Measurements from ENCODE around the gene ACYP2. TPM values are rescaled to one million over a fixed set of nuclear protein-coding genes. Genes with fewer than 3 reads are reported as not detected.
"Not testable (repeated sequence)": the region's sequence is repeated elsewhere in the genome, so short reads cannot be mapped to it uniquely, and the experiment has no call there.

ACYP2 gene
- total RNA-seq: 10 to 100 TPM; 12.8 to 40.5 (median 16.9) TPM

GRCh38 chr2:54115284-54116137 lies at the start of gene ACYP2:
TSS of gene ACYP2 (plus strand) at chr2:54115615.
- no peak for TF ChIP-seq EP300 (IDR thresholded peaks at IDR 0.05)
- TF ChIP-seq, protein P1, sequence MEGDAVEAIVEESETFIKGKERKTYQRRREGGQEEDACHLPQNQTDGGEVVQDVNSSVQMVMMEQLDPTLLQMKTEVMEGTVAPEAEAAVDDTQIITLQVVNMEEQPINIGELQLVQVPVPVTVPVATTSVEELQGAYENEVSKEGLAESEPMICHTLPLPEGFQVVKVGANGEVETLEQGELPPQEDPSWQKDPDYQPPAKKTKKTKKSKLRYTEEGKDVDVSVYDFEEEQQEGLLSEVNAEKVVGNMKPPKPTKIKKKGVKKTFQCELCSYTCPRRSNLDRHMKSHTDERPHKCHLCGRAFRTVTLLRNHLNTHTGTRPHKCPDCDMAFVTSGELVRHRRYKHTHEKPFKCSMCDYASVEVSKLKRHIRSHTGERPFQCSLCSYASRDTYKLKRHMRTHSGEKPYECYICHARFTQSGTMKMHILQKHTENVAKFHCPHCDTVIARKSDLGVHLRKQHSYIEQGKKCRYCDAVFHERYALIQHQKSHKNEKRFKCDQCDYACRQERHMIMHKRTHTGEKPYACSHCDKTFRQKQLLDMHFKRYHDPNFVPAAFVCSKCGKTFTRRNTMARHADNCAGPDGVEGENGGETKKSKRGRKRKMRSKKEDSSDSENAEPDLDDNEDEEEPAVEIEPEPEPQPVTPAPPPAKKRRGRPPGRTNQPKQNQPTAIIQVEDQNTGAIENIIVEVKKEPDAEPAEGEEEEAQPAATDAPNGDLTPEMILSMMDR (IDR thresholded peaks at IDR 0.05): peak in 2 of 4 experiments; percentile 4 to 27
- TF ChIP-seq POLR2A (IDR thresholded peaks at IDR 0.05): peak; percentile 47 to 56
- peak; percentile 86 for TF ChIP-seq POLR2AphosphoS5 (IDR thresholded peaks at IDR 0.05)
- no peaks in the 10 kb centered on the region for H3K27me3 ChIP-seq
- peak within 1 kb of the TSS; percentile 96 to 100 (median 98) for H3K27ac ChIP-seq
- H3K4me1 ChIP-seq: peaks cover 0 to 9% (median 0%) of the 10 kb centered on the region in 3 donors
- peak; percentile 98 for ATAC-seq
- no peaks in the 10 kb centered on the region for H3K9me3 ChIP-seq
- no peaks in the 10 kb centered on the region for H3K36me3 ChIP-seq
- 1 to 2% methylated on average over 6 to 7 of the region's 57 CpGs for WGBS, 2 donors (ENCODE audit: low coverage in 1 of 2)
- H3K4me3 ChIP-seq: peak within 1 kb of the TSS; percentile 73 to 90

GRCh38 chr2:54065891-54066290 lies 49.5 kb upstream of the ACYP2 start:
- H3K4me1 ChIP-seq: peaks cover 0 to 11% (median 0%) of the 10 kb centered on the region in 3 donors
- H3K4me3 ChIP-seq: no peak overlapping the region
- 88% methylated on average over 5 to 6 of the region's 6 CpGs for WGBS, 2 donors (ENCODE audit: low coverage in 1 of 2)
- H3K36me3 ChIP-seq: no peaks in the 10 kb centered on the region
- H3K9me3 ChIP-seq: no peaks in the 10 kb centered on the region
- no peaks in the 10 kb centered on the region for H3K27me3 ChIP-seq
- no peak for ATAC-seq
- H3K27ac ChIP-seq: no peak overlapping the region
- TF ChIP-seq POLR2AphosphoS5 (IDR thresholded peaks at IDR 0.05) (no peak), POLR2A (IDR thresholded peaks at IDR 0.05) (no peak), EP300 (IDR thresholded peaks at IDR 0.05) (no peak)
- TF ChIP-seq, protein P1 (IDR thresholded peaks at IDR 0.05): no peak

DNA sequence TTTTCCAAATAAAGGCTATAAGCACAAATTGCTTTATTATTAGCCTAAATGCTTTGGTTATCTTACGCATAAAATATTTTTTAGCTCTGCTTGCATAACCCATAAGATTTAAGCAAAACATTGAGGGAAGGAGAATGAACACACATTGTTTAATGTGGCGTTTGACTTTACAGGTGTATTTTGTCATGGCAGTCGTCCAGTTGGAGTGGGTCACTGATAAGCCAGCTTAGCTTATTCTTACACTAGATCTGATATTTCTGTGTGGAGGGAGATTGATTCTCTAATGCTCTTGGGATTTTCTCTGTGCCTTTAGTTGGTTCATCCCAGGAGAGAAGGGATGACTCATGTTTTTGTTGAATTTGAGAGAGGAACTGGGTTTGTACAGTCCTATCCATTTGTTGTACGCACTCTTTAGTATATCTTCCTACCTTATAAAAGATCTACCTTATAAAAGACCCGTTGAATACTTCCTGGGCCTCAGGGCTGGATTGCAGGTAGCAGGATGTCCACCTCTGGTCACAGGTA lies 47.5 kb upstream of the ACYP2 start:
- H3K27me3 ChIP-seq: no peaks in the 10 kb centered on the region
- H3K4me3 ChIP-seq: no peak overlapping the region
- 47 to 59% methylated on average over 4 to 5 of the region's 5 CpGs for WGBS, 2 donors (ENCODE audit: low coverage in 1 of 2)
- H3K27ac ChIP-seq: no peak overlapping the region
- no peaks in the 10 kb centered on the region for H3K9me3 ChIP-seq
- H3K4me1 ChIP-seq: peaks cover 0 to 11% (median 0%) of the 10 kb centered on the region in 3 donors
- TF ChIP-seq EP300 (IDR thresholded peaks at IDR 0.05): no peak
- no peak for TF ChIP-seq POLR2AphosphoS5 (IDR thresholded peaks at IDR 0.05)
- TF ChIP-seq, protein P1 (IDR thresholded peaks at IDR 0.05): no peak
- no peak for TF ChIP-seq POLR2A (IDR thresholded peaks at IDR 0.05)
- ATAC-seq: no peak
- no peaks in the 10 kb centered on the region for H3K36me3 ChIP-seq

GRCh38 chr2:54072483-54072882 lies 42.9 kb upstream of the ACYP2 start:
- 65 to 67% methylated on average over 1 to 2 of the region's 2 CpGs for WGBS, 2 donors (ENCODE audit: low coverage in 1 of 2)

DNA sequence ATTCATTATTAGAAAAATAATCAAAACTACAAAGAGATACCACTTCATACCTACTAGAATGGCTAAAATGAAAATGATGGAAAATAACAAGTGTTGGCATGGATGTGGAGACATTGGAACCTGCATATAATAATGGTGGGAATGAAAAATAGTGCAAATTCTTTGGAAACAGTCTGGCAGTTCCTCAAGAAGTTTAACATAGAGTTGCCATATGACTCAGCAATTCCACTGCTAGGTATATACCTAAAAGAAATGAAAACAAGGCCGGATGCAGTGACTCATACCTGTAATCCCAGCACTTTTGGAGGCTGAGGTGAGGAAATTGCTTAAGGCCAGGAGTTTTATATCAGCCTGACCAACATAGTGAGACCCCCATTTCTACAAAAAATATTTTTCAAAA lies 41.6 kb upstream of the ACYP2 start:
- ATAC-seq: no peak
- TF ChIP-seq, protein P1 (IDR thresholded peaks at IDR 0.05): no peak
- no peak for TF ChIP-seq EP300 (IDR thresholded peaks at IDR 0.05)
- no peak for TF ChIP-seq POLR2A (IDR thresholded peaks at IDR 0.05)
- TF ChIP-seq POLR2AphosphoS5 (IDR thresholded peaks at IDR 0.05): no peak
- Histone ChIP-seq H3K9me3 (no peaks in the 10 kb centered on the region), H3K27me3 (no peaks in the 10 kb centered on the region), H3K27ac (no peak overlapping the region), H3K4me3 (no peak overlapping the region), H3K4me1 (no peaks in the 10 kb centered on the region), H3K36me3 (no peaks in the 10 kb centered on the region)
- WGBS, 2 donors (ENCODE audit: low coverage in 1 of 2): 71 to 91% methylated on average over 1 of the region's 1 CpG

More at GRCh38 chr2:54072483-54072882, 42.9 kb upstream of the ACYP2 start:
- H3K4me3 ChIP-seq, H3K36me3 ChIP-seq, H3K27ac ChIP-seq, H3K27me3 ChIP-seq, ATAC-seq, H3K4me1 ChIP-seq, H3K9me3 ChIP-seq: not testable (repeated sequence)
